IMR-90 (cell line): ENCODE data around the gene TRPM1. TPM values are rescaled to one million over a fixed set of nuclear protein-coding genes. Genes with fewer than 3 reads are reported as not detected.

Experiments
- ATAC-seq: fragments of 200-7000 bp; cut with Tn5 transposase; 2 replicates; pipeline ENCODE4 v1.9.1; 2020; ENCODE audit warnings: low read depth, mild to moderate bottlenecking, moderate library complexity
- BruUV-seq: library from RNA; stranded (reverse); fragments of 400-500 nt; replicated peaks from 2 replicates; lab custom pipeline; 2021; lab: Mats Ljungman, UMichigan
- CTCF ChIA-PET: fragments of 300-600 bp; formaldehyde crosslinking; extraction: SDS; loops from one replicate; lab custom pipeline; 2021; ENCODE audit warnings: antibody characterized with exemption; lab: Yijun Ruan, JAX
- POLR2A ChIA-PET: fragments of 300-600 bp; sonication (Branson Sonifier 250); formaldehyde crosslinking; loops from one replicate; lab custom pipeline; 2022; ENCODE audit warnings: antibody characterized with exemption; ENCODE audit not compliant: unreplicated experiment; lab: Charles Lee
- DNase-seq: peaks from one replicate; pipeline ENCODE4 v3.0.0; 2013
- H2AFZ ChIP-seq: replicated peaks from 2 replicates; pipeline ENCODE3; 2013; ENCODE audit warnings: low read length, mild to moderate bottlenecking; ENCODE audit not compliant: poor library complexity
- H2AK5ac ChIP-seq: 2 replicates; pipeline ENCODE4 v1.6.1; 2013; ENCODE audit warnings: low read depth, low read length, inconsistent platforms
- H2AK9ac ChIP-seq: replicated peaks from 2 replicates; pipeline ENCODE3; 2013; ENCODE audit warnings: mild to moderate bottlenecking, low read depth, low read length, moderate library complexity; ENCODE audit not compliant: poor library complexity
- H2BK120ac ChIP-seq: 2 replicates; pipeline ENCODE4 v1.6.1; 2013; ENCODE audit warnings: low read depth, low read length, inconsistent platforms
- H2BK15ac ChIP-seq: 3 replicates; pipeline ENCODE4 v1.6.1; 2013; ENCODE audit warnings: low read depth, low read length, inconsistent platforms
- H2BK20ac ChIP-seq: 2 replicates; pipeline ENCODE4 v1.6.1; 2013; ENCODE audit warnings: low read depth, mild to moderate bottlenecking, inconsistent platforms, low read length, moderate library complexity
- H2BK5ac ChIP-seq: 2 replicates; pipeline ENCODE4 v1.6.1; 2013; ENCODE audit warnings: mild to moderate bottlenecking, low read depth, low read length, inconsistent platforms; ENCODE audit not compliant: poor library complexity, severe bottlenecking
- H3K14ac ChIP-seq: replicated peaks from 2 replicates; pipeline ENCODE4 v1.6.1; 2013; ENCODE audit warnings: low read depth, low read length, inconsistent platforms
- H3K18ac ChIP-seq: 2 replicates; pipeline ENCODE4 v1.6.1; 2013; ENCODE audit warnings: low read depth, low read length, control low read depth
- H3K23ac ChIP-seq: 2 replicates; pipeline ENCODE4 v1.6.1; 2013; ENCODE audit warnings: low read depth, low read length, inconsistent platforms
- H3K27ac ChIP-seq: 2 replicates; pipeline ENCODE4 v1.5.1; 2013; ENCODE audit warnings: mild to moderate bottlenecking, control low read depth, low read length; ENCODE audit not compliant: insufficient read depth
- H3K27me3 ChIP-seq: 2 replicates; pipeline ENCODE4 v1.6.1; 2013; ENCODE audit warnings: low read length; ENCODE audit not compliant: control insufficient read depth, insufficient read depth
- H3K36me3 ChIP-seq: 2 replicates; pipeline ENCODE4 v1.6.1; 2013; ENCODE audit warnings: low read length, mixed read lengths; ENCODE audit not compliant: control insufficient read depth, insufficient read depth
- H3K4ac ChIP-seq: 2 replicates; pipeline ENCODE4 v1.6.1; 2013; ENCODE audit warnings: low read depth, low read length, inconsistent platforms
- H3K4me1 ChIP-seq: 2 replicates; pipeline ENCODE4 v1.6.1; 2013; ENCODE audit warnings: low read length, mixed read lengths; ENCODE audit not compliant: control insufficient read depth, insufficient read depth
- H3K4me2 ChIP-seq: 2 replicates; pipeline ENCODE4 v1.6.1; 2013; ENCODE audit warnings: low read depth, mild to moderate bottlenecking, control low read depth, low read length, moderate library complexity
- H3K4me3 ChIP-seq: 2 replicates; pipeline ENCODE4 v1.5.1; 2013; ENCODE audit warnings: low read depth, mild to moderate bottlenecking, control low read depth, low read length, moderate library complexity; ENCODE audit not compliant: insufficient read depth
- H3K56ac ChIP-seq: 2 replicates; pipeline ENCODE4 v1.6.1; 2013; ENCODE audit warnings: low read length, inconsistent platforms; ENCODE audit not compliant: insufficient read depth; ENCODE audit errors: extremely low read depth
- H3K79me1 ChIP-seq, 2 experiments: 2 replicates each; pipeline ENCODE4 v1.6.1; 2013; ENCODE audit warnings: low read length in 2 of 2, inconsistent platforms in 1 of 2, low read depth in 1 of 2
- H3K9ac ChIP-seq: 2 replicates; pipeline ENCODE4 v1.6.1; 2013; ENCODE audit warnings: low read depth, low read length, control low read depth
- H3K9me1 ChIP-seq: 2 replicates; pipeline ENCODE4 v1.6.1; 2013; ENCODE audit warnings: low read length, inconsistent platforms; ENCODE audit not compliant: insufficient read depth
- H3K9me3 ChIP-seq: 2 replicates; pipeline ENCODE4 v1.6.1; 2013; ENCODE audit warnings: low read length; ENCODE audit not compliant: control insufficient read depth, insufficient read depth
- H4K20me1 ChIP-seq: 2 replicates; pipeline ENCODE4 v1.6.1; 2013; ENCODE audit warnings: low read length, inconsistent platforms; ENCODE audit not compliant: insufficient read depth
- H4K5ac ChIP-seq: 2 replicates; pipeline ENCODE4 v1.6.1; 2013; ENCODE audit warnings: mild to moderate bottlenecking, low read depth, low read length, control low read depth
- H4K8ac ChIP-seq, 2 experiments: 2 replicates each; pipeline ENCODE4 v1.6.1; 2013; ENCODE audit warnings: low read depth in 2 of 2, low read length in 2 of 2, control low read depth in 1 of 2, inconsistent platforms in 1 of 2
- H4K91ac ChIP-seq: 2 replicates; pipeline ENCODE4 v1.6.1; 2013; ENCODE audit warnings: low read depth, low read length, inconsistent platforms; ENCODE audit not compliant: insufficient read depth
- BHLHE40 ChIP-seq: fragments of 150-350 bp; IDR thresholded peaks from 2 replicates; pipeline ENCODE4 v1.6.1; 2016; ENCODE audit warnings: mild to moderate bottlenecking, low read depth, low read length
- CEBPB ChIP-seq: IDR thresholded peaks from 2 replicates; pipeline ENCODE4 v1.6.1; 2012; ENCODE audit warnings: low read depth, low read length, improper control_type of control experiment
- CHD1 ChIP-seq: IDR thresholded peaks from 2 replicates; pipeline ENCODE4 v1.6.1; 2012; ENCODE audit warnings: low read depth, low read length, improper control_type of control experiment
- CTCF ChIP-seq: conservative IDR thresholded peaks from 2 replicates; pipeline ENCODE4 v1.5.1; 2012; ENCODE audit warnings: mild to moderate bottlenecking, low read depth, low read length, improper control_type of control experiment
- ELK1 ChIP-seq: fragments of 150-350 bp; IDR thresholded peaks from 2 replicates; pipeline ENCODE4 v1.6.1; 2016; ENCODE audit warnings: low read depth, mild to moderate bottlenecking, low read length, moderate library complexity, borderline replicate concordance
- FOS ChIP-seq: fragments of 150-350 bp; IDR thresholded peaks from 2 replicates; pipeline ENCODE4 v1.6.1; 2016; ENCODE audit warnings: low read depth, low read length
- MAFK ChIP-seq: IDR thresholded peaks from 2 replicates; pipeline ENCODE4 v1.6.1; 2012; ENCODE audit warnings: low read depth, low read length, improper control_type of control experiment
- MAZ ChIP-seq: IDR thresholded peaks from 2 replicates; pipeline ENCODE4 v1.6.1; 2012; ENCODE audit warnings: low read depth, mild to moderate bottlenecking, low read length, improper control_type of control experiment, moderate library complexity, borderline replicate concordance
- MXI1 ChIP-seq: IDR thresholded peaks from 2 replicates; pipeline ENCODE4 v1.6.1; 2012; ENCODE audit warnings: low read depth, mild to moderate bottlenecking, low read length, moderate library complexity, borderline replicate concordance
- NFE2L2 ChIP-seq: fragments of 150-350 bp; IDR thresholded peaks from 2 replicates; pipeline ENCODE4 v1.6.1; 2016; ENCODE audit warnings: low read depth, mild to moderate bottlenecking, low read length
- POLR2A ChIP-seq: IDR thresholded peaks from 2 replicates; pipeline ENCODE4 v1.6.1; 2012; ENCODE audit warnings: mild to moderate bottlenecking, low read depth, low read length
- RAD21 ChIP-seq: IDR thresholded peaks from 2 replicates; pipeline ENCODE4 v1.6.1; 2012; ENCODE audit warnings: low read length, improper control_type of control experiment
- RCOR1 ChIP-seq: IDR thresholded peaks from 2 replicates; pipeline ENCODE4 v1.6.1; 2012; ENCODE audit warnings: mild to moderate bottlenecking, low read length, improper control_type of control experiment; ENCODE audit not compliant: insufficient replicate concordance
- RFX5 ChIP-seq: IDR thresholded peaks from 2 replicates; pipeline ENCODE4 v1.8.0; 2012; ENCODE audit warnings: low read depth, mild to moderate bottlenecking, low read length, moderate library complexity
- SMC3 ChIP-seq: fragments of 150-350 bp; IDR thresholded peaks from 2 replicates; pipeline ENCODE4 v1.6.1; 2016; ENCODE audit warnings: low read depth, mild to moderate bottlenecking, antibody characterized with exemption, low read length, moderate library complexity
- USF2 ChIP-seq: fragments of 150-350 bp; IDR thresholded peaks from 2 replicates; pipeline ENCODE4 v1.6.1; 2017; ENCODE audit warnings: mild to moderate bottlenecking, antibody characterized with exemption, low read length, low read depth
- WGBS, 2 experiments: methylation state at CpG; one replicate each; pipeline versions ENCODE4 v1.1.5 to v1.1.7; 2013; ENCODE audit warnings: missing lambda C conversion rate in 2 of 2; ENCODE audit not compliant: insufficient read length in 1 of 2; ENCODE audit errors: extremely low coverage in 2 of 2; 5-methylcytosine and 5-hydroxymethylcytosine counted together
- dilution Hi-C: fragments of 300-500 bp; cut with HindIII; formaldehyde crosslinking; loops from one replicate; pipeline ENCODE4 v1.14.3; 2018; ENCODE audit warnings: low sequenced_read_pairs; ENCODE audit not compliant: unreplicated experiment
- in situ Hi-C: fragments of 300-500 bp; cut with MboI; formaldehyde crosslinking; loops from 3 replicates; pipeline ENCODE4 v1.14.3; 2019; ENCODE audit warnings: low sequenced_read_pairs, inconsistent platforms, mixed read lengths
- intact Hi-C: fragments of 100-400 bp; cut with micrococcal nuclease; formaldehyde crosslinking; loops from 2 replicates; pipeline ENCODE4 v1.10.0; 2022
- polyA plus RNA-seq, 3 experiments: library from polyadenylated mRNA; depleted of rRNA; stranded (reverse); fragments of >200 nt; gene quantifications; 2 replicates each; pipeline ENCODE4 v1.2.3, GENCODE V29; 2012; ENCODE audit warnings: low replicate concordance in 1 of 3
- total RNA-seq: library from RNA; depleted of rRNA; stranded (reverse); fragments of >200 nt; gene quantifications from 2 replicates; pipeline ENCODE4 v1.2.3, GENCODE V29; 2012

The TRPM1 gene
- total and polyA plus RNA-seq, 2 of the 4 experiments (the other 2 are of a cell fraction), result not detected

GRCh38 chr15:31089368-31090047 lies 12.0 kb downstream of the TRPM1 start:
- H3K9ac ChIP-seq, result no peak overlapping the region
- H3K56ac ChIP-seq, result no peak overlapping the region
- no peaks in the 10 kb centered on the region for H3K9me1 ChIP-seq
- no peaks in the 10 kb centered on the region for H3K79me1 ChIP-seq
- no peaks in the 10 kb centered on the region for H3K36me3 ChIP-seq
- peaks cover 2% of the 10 kb centered on the region; the same call in 1 of the 2 replicates for H3K9me3 ChIP-seq
- 40% methylated on average over 2 of the region's 18 CpGs; no CpG with 5 or more reads in 1 of the 2 experiments for WGBS, 2 experiments
- no TSS peak for BruUV-seq
- H3K18ac ChIP-seq, result no peak overlapping the region
- H4K91ac ChIP-seq, result no peak overlapping the region
- TF ChIP-seq MXI1 (no peak), POLR2A (no peak), NFE2L2 (no peak), USF2 (no peak), CEBPB (no peak), BHLHE40 (no peak), MAZ (no peak), CTCF (no peak), RFX5 (no peak), CHD1 (no peak), SMC3 (no peak), RAD21 (no peak), FOS (no peak), RCOR1 (no peak), MAFK (no peak), ELK1 (no peak)
- H4K5ac ChIP-seq, result no peak overlapping the region
- DNase-seq (no peak), ATAC-seq (no peak)
- intact Hi-C loops (no loop called here), in situ Hi-C loops (no loop called here), dilution Hi-C loops (no loop called here)
- ChIA-PET POLR2A (no interaction called here), CTCF (no interaction called here)
- no peak overlapping the region for H2BK20ac ChIP-seq
- no peak overlapping the region for H2AK9ac ChIP-seq
- no peak overlapping the region for H2BK15ac ChIP-seq
- H4K8ac ChIP-seq, result no peak overlapping the region
- H3K4ac ChIP-seq, result no peak overlapping the region
- no peak overlapping the region for H3K4me2 ChIP-seq
- no peaks in the 10 kb centered on the region; the same call in 1 of the 2 replicates for H4K20me1 ChIP-seq
- no peak overlapping the region for H3K14ac ChIP-seq
- H3K27ac ChIP-seq, result no peak overlapping the region
- no peak overlapping the region for H3K4me3 ChIP-seq
- H2AK5ac ChIP-seq, result no peak overlapping the region
- H3K4me1 ChIP-seq, result peaks cover 9% of the 10 kb centered on the region
- H2BK5ac ChIP-seq, result no peak overlapping the region
- H3K27me3 ChIP-seq, result no peaks in the 10 kb centered on the region
- H2BK120ac ChIP-seq, result no peak overlapping the region
- H3K23ac ChIP-seq, result no peak overlapping the region
- H2AFZ ChIP-seq, result no peak overlapping the region
